Ovary (tissue), 3 donors: Measurements from ENCODE around the gene SMIM12.

ENCODE experiments used
- CTCF ChIP-seq, 3 donors: fragments of 450-650 bp in 2 of 3; fragments of 200-600 bp in 1 of 3; IDR thresholded peaks; one replicate each; pipeline versions ENCODE4 v1.5.1 to v1.8.0; 2016 to 2022; ENCODE audit warnings: antibody characterized with exemption in 3 of 3, mild to moderate bottlenecking in 1 of 3
- POLR2A ChIP-seq: fragments of 450-650 bp; IDR thresholded peaks from one replicate; pipeline ENCODE4 v1.6.1; 2017; ENCODE audit warnings: antibody characterized with exemption, mild to moderate bottlenecking, moderate library complexity
- donor health status: DM: no; HTN: no; CAD: no.

DNA sequence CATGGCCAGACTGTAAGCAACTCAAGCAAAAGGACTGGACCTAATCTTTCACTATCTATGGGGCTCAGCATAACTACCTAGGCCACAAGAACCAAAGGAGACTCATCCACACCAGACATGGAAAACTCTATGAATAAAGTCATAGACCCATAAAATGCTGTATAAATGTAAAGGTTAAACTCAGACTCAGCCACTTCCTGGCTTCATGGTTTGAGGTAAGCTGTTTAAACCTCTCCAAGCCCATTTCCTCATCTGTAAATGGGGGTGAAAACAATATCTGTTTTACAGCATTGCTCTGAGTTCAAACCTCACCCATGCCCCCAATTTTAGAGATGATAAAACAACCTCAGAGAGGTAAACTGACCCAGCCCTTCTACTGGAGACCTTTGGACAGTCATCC lies 4.0 kb upstream of the SMIM12 start:
- TF ChIP-seq CTCF (IDR thresholded peaks at IDR 0.05) (no peak), POLR2A (no peak)
